ENCODE data around the gene GJC1.

GJC1 gene

DNA sequence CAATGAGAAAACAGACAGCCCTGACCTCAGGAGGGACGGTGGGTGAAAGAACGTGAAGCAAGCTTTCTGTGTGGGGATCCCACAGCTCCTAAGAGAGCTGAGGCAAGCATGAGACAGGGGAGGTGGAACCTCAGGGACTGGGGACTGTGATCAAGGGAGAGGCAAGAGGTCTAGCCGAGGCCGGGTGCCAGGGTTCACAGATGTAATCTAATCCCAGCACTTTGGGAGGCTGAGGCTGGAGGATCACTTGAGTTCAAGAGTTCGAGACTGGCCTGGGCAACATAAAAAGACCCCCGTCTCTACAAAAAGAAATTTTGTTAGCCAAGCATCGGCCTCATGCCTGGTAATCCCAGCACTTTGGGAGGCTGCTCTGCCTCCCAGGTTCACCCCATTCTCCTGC lies 75.8 kb downstream of the GJC1 start:
- TF ChIP-seq, protein P1, sequence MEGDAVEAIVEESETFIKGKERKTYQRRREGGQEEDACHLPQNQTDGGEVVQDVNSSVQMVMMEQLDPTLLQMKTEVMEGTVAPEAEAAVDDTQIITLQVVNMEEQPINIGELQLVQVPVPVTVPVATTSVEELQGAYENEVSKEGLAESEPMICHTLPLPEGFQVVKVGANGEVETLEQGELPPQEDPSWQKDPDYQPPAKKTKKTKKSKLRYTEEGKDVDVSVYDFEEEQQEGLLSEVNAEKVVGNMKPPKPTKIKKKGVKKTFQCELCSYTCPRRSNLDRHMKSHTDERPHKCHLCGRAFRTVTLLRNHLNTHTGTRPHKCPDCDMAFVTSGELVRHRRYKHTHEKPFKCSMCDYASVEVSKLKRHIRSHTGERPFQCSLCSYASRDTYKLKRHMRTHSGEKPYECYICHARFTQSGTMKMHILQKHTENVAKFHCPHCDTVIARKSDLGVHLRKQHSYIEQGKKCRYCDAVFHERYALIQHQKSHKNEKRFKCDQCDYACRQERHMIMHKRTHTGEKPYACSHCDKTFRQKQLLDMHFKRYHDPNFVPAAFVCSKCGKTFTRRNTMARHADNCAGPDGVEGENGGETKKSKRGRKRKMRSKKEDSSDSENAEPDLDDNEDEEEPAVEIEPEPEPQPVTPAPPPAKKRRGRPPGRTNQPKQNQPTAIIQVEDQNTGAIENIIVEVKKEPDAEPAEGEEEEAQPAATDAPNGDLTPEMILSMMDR (IDR thresholded peaks at IDR 0.05; ENCODE audit: low read depth, low read length): no peak
- DNase-seq (ENCODE audit: extremely low read depth, low read depth): no peak

DNA sequence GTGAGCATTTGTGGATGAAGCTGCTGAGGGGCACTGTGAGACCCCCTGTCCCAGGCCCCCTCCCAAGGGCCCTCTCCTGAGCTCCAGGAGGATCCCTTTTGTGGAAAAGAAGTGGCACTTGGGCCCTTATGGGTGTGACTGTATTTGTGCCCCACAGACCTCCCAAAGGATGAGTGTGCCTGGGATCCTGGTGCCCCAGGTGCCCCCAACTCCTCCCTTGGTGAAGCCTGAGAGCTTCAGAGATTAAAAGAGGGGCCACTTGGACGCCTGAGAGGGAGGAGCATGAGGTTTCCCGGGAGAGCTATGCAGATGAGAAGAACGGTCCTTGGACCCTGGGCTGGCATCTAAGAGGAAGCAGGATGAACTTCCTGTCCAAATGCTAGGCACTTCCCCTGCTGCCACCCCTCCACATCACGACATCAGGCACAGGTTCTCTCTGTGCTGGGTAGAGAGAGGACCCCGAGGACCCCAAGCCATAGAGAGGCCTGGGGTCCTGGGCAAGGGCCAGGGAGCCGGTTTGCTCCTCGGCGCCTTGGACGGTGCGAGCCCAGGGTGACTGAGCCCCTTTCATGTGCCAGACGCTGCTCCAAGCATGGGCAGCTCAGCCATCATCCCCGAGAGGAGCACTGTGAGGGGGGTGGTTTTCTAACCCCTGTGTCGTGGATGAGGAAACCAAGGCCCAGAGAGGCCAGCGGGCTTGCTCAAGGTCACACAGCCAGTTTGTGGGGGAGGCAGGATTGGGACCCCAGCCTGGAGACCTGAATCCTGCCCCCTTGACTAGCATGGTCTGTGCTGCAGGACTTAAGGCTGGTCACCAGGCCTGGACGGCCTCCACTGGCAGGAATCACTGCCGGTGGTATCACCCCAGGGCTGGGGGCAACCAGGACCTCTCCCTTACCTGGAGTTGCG lies 76.9 kb downstream of the GJC1 start:
- no peak for DNase-seq (ENCODE audit: extremely low read depth, low read depth)
- TF ChIP-seq, protein P1 (IDR thresholded peaks at IDR 0.05; ENCODE audit: low read depth, low read length): no peak

DNA sequence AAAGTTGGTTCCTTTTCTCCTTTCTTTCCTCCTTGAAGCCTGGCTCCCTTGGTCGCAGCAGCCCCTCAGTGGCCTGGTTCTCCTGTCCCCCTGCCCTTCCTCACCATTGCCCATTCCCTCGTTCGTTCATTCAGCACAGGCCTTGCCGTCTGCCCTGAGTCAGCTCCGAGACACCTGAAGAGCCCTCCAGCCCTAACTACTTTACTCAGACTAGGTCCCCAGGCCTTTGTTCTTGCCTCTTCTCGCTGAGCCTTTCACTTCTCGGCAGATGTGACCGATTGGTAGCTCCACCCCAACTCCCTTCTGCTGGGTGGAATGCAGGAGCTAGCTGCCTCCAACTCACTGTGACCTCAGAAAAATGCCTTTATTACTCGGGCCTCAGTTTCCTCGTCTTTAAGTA lies 78.3 kb downstream of the GJC1 start:
- no peak for DNase-seq (ENCODE audit: extremely low read depth, low read depth)
- TF ChIP-seq, protein P1 (IDR thresholded peaks at IDR 0.05; ENCODE audit: low read depth, low read length): no peak

DNA sequence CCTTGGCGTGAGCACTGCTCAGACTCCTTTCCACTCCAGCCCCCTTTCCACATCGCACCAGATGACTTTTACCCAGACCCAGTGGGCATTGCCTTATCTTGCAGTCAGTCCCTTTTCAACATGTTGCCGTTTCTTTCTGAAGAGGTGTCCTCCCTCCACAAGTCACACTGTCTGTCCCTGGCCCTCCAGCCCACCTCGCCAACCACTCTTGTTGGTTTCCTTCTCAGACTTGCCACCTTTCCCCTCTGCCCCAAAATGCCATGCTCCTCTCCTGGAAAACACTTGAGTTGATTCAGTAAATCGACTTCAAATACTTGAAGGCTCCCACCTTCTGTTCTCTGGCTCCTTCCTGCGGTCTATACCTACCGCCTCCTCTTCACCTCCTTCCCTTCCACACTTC lies 78.8 kb downstream of the GJC1 start:
- DNase-seq (ENCODE audit: extremely low read depth, low read depth): no peak
- TF ChIP-seq, protein P1 (IDR thresholded peaks at IDR 0.05; ENCODE audit: low read depth, low read length): no peak

DNA sequence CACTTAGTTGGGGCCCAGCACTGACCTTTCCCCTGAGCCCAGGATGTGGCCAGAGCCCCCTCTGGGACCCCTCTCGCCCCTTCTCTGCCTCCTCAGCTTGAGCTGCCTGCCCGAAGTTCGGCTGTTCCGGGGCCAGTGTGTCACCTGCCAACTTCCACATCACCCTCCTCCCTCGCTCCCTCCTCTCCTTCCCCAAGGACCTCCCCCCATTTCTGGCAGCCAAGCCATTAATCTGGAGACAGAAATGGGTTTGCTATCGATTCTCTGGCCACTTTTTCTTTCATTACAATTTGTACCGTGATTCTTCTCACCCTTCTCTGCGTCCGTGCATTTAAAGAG lies 80.1 kb downstream of the GJC1 start:
- no peak for DNase-seq (ENCODE audit: extremely low read depth, low read depth)
- TF ChIP-seq, protein P1 (IDR thresholded peaks at IDR 0.05; ENCODE audit: low read depth, low read length): no peak

DNA sequence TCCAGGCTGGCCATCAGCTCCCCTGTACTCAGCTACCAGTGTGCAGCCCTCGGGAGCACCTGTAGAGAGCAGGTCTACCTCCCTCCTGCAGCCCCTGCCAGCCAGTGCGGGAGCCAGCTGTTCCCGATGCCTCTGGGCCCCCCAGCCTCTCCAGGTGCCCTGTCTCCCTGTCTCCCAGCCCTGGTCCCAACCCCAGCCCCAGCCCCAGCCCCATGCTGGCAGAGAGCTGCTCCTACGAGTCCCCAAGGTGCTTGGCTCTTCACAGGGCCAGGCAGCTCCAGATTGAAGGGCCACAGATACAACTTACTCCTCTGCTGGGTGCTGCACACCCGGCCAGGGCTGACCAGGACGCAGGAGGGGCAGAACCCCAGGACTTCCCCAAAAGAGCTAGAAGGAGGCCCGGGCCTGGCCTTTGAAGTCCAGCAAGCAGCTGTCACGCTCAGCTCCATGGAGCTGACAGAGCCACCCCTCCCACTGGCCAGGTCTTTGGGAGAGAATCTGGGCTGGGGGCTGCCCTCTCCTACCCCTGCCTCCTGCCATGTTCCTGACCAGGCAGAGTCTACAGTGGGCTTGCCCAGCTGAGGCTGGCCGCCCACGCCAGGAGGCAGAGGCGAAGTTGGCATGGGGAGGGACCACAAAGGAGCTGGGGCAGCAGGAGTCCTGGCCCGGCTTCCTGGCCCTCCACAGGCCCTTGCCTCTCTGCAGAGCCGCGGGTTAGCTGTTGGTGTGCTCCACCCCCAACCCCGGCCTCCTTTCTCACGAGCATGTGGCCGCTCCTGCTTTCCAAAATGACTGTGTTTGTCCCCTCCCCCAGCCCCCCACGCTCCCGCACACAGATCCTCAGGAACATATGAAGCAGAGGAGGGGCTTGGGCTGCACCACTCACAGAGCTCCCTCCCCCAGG lies 80.8 kb downstream of the GJC1 start:
- TF ChIP-seq, protein P1 (IDR thresholded peaks at IDR 0.05; ENCODE audit: low read depth, low read length): no peak
- DNase-seq (ENCODE audit: extremely low read depth, low read depth): no peak

Measured in AG09319 (cell line).